Glomerular visceral epithelial cell (primary cell): ENCODE measurements around the gene IVD.
A peak's percentile ranks its signal among the peaks of the same experiment; 100 is the strongest.
"Not testable (repeated sequence)": the region's sequence is repeated elsewhere in the genome, so short reads cannot be mapped to it uniquely, and the experiment has no call there.

Experiments used
- DNase-seq: peaks from one replicate; pipeline ENCODE4 v3.0.0-alpha.2; 2016; ENCODE audit errors: extremely low spot score

Gene IVD

GRCh38 chr15:40439461-40439959 is 33.9 kb downstream of the IVD start:
- no peak for DNase-seq

DNA sequence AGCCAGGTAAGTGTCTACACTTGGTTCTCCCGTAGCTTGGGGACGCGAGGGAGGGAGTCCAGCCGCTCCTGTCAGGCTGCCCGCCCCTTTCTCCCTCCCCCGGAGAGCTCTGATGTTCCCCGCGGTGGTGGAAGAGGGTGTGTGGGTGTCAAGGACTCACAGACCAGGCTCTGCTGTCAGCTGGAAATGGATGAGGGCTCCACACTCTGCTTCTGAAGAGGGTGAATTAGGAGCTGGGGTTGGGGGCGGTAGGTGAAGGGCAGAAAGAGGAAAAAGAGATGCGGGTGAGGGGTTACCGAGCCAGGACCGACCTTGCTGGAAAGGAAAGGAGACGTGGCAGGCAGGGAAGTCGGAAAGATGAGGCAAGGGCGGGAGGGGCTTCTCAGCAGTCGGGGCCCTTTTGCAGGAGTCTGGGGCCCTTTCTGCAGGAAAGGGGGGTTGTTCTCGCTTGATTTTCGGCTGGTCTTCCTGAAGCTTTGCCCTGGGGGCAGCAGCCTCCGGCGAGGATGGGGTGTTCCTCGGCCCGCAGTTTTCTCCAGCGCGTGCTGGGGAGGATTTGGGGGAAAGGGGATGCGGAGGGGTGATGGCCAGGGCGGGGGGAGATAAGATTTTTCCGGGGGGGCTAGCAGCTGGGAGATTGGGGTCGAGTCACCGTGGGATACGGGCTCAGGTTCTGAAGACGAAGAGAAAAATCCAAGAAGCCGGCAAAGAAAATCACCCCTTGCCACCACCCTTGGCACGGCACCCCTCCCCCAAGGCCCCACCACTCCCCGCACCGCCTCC is 34.6 kb downstream of the IVD start:
- DNase-seq: peak; percentile 43

- peak; percentile 95 for DNase-seq
Observed at GRCh38 chr15:40440743-40441564, 35.4 kb downstream of the IVD start, which contains the start of gene BAHD1. BAHD1 (plus strand) TSS chr15:40440953; CDS start chr15:40458465, 17,512 bp downstream.

DNA sequence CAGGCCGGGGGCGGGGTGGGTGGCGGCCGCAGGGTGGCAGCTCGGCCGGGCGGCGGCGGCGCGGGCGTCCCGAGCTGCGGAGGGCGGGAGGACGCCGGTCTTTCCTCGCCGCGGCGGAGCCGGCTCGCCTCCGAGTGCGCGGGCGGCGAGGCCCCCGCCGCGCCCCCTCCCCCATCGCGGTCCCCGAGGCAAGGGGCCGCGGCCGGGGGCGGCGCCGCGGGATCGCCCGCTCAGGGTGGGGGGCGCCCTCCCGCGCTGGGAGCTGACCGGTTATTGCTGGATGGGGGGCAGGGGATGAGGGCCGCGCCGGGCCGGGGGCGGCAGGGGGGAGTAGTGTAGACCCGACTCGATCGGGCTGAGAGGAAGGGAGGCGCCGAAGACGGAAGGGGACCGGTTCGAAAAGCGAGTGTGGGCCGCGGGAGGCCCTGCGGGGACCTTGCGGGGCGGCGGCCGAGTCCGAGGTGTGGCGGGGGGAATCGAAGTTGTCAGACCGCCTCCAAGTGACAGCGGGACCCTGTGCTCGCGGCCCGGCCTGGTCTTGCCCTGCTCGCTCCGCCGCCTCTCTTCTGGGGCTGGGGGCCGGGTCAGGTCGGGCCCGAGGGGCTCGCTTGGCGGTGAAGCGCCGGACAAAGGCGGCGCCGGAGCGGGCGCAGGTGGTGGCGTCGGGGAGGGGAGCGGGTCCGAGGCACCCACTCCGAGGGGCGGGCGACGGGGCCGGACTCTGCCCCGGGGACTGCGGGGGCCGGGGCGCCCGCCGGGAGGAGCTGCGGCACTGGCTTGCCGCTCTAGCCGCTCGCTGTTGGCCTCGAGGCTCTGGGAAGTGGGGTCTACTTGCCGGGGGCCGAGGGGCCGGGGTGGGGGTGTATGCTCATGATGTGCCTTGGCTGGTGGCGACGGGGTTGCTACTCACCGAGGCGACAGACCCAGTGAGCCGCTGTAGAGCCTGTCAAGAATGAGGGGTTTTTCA is 36.3 kb downstream of the IVD start:
- no peak for DNase-seq

GRCh38 chr15:40443255-40443654 is 37.7 kb downstream of the IVD start:
- DNase-seq: no peak

DNA sequence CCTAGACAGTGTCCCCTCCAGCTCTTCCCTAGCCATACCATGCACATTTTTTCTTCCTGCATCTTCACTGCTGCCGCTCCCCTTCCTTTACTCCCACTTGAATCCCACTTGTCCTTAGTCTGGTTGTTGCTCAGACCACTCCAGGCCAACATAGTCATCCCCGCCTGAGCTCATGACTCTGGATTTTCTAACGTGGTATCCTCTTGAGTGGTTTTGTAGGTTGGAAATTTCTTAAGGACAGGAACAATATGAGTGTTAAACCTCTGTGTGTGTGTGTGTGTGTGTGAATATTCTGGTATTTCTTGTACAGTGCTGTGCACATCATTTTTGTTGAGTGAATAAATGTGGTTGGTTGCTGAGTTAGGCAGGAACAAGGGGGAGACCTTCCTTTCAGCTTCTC is 38.3 kb downstream of the IVD start:
- no peak for DNase-seq

DNA sequence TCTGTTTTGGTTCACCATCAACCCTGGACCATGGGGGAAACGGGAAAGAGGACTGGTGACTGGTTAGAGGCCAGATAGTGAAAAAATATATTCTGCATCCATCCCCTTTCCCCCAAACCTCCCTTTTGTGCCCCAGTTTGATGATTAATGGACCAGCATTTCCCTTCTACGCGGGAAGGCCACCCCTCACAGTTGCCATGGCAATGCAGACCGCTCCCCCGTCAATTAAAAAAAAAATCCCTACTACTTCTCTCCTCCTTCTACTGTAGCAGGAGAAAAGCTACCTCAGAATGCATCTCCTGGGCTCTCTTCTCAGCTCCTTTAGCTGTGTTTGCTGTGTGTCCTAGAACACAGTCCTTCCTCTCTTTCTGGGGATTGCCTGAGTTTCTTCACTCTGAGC is 39.1 kb downstream of the IVD start:
- DNase-seq: no peak

DNA sequence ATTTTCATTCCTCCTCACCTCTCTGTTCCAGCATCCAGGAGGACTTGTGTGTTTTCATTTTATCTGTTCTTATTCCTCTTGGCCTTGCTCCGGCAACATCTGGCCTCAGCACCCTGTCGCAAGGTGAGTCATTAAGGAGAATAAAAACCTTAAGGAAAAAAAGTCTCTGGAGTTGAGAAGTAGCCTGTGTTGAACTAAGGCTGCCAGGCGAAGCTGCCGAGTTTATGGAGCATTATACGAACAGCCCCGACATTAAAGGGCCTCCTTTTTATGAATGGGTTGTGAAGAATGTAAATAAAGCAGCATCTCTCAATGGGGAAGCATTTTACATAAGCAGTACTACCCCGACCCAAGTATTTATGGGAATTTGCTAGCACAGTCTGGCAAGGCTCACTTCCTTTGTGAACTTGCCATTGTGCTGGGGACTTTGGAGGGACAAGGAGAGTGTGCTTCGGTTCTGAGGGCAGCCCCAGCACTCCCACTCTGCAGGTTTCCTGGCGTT is 39.9 kb downstream of the IVD start:
- peak; percentile 27 for DNase-seq

- DNase-seq: no peak
Observed at GRCh38 chr15:40446144-40446543, 40.5 kb downstream of the IVD start.

- no peak for DNase-seq
Observed at GRCh38 chr15:40448354-40448753, 42.8 kb downstream of the IVD start.

DNA sequence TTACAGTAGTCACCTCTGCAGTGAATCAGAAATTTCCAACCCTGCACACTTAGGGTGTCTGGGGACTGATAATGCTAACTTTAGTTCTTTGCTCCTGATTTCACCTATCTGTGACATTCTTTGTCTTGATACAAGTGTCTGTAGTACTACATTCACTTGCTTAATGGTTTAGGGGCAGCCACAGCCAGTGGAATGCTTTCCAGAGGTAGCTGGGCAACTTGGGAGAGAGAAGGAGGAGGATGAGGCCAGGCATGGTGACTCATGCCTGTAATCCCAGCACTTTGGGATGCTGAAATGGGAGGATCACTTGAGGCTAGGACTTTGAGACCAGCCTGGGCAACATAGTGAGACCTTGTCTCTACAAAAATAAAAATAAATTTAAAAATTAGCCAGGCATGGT is 43.7 kb downstream of the IVD start:
- DNase-seq: peak; percentile 52

- DNase-seq: no peak
Observed at GRCh38 chr15:40450047-40450446, 44.5 kb downstream of the IVD start.

- DNase-seq: no peak
Observed at GRCh38 chr15:40451527-40452158, 46.0 kb downstream of the IVD start.

DNA sequence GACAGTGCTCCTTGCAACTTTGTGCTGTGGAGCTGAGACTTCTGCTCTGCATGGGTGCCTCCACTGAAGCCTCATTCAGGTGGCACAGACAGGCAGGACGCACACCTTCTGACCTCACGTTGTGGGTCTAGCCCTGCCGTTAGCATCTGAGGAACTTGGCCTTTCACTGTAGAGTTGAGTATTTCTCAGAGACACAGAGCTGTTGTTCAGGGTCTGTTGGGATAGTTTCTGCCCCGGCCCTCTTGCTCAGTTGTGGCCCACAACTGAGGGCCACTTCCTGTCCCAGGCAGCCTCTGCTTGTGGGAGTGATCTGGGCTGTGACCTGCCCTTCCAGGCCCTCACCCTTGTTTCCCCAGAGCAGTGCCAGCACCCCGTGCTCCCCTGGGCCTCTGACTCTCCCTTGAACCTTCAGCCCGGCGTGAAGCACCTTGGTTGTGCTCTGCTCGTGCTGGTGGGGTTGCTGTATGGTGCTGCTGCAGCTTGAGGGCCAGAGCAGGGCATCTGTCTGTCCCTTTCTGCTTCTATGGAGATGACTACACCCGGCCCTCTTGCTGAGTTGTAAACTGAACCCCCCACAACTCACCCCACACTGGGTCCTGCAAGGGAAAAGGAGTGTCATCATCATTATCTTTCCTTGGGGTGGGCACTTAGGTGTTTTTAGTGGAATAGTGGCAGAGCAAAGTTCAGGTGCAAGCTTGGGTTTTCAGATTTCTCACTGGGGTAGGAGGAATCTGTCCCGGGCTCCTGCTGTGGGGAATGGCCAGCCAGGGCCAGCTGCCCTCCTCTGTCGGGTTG is 46.9 kb downstream of the IVD start:
- DNase-seq: no peak

- DNase-seq: not testable (repeated sequence)
Observed at GRCh38 chr15:40453941-40454340, 48.3 kb downstream of the IVD start.

GRCh38 chr15:40454904-40455391 is 49.4 kb downstream of the IVD start:
- no peak for DNase-seq

DNA sequence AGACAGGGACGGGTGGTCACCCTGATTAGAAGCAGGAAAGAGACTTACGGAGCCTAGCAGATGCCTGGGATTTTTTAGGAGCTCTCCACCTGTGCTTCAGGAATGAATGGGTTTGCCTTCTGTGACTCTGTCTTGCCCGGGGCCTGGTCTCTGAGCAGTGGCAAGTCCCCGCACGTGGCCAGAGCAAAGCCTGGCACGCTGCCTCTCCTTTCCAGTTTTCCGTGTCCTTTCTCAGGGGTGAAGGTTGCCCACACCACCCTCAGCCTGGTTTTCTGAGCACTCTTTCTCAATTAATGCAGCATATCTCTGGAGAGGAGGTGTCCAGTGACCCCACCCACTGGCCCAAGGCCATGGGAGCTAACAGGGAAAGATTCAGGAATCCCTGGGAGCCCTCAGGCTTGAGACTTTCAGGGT is 50.7 kb downstream of the IVD start:
- no peak for DNase-seq

GRCh38 chr15:40456738-40457137 is 51.1 kb downstream of the IVD start:
- DNase-seq: no peak

GRCh38 chr15:40458495-40459371 is 53.1 kb downstream of the IVD start:
- no peak for DNase-seq
